ENCODE results near the gene STON1. TPM values are rescaled to one million over a fixed set of nuclear protein-coding genes. Genes with fewer than 3 reads are reported as not detected.

The STON1 gene
- total and polyA plus RNA-seq, 4 donors, result 0.90 to 3.8 (median 1.2) TPM

GRCh38 chr2:48549972-48550371, 20.0 kb downstream of the STON1 start:
- H3K27ac ChIP-seq (ENCODE audit: low read depth in 1 of 2, low read length in 2 of 2), result no peak overlapping the region
- no peak for DNase-seq (ENCODE audit: low spot score)
- H3K27me3 ChIP-seq (ENCODE audit: control insufficient read depth in 4 of 4, insufficient read depth in 4 of 4, low read length in 3 of 4), result no peaks in the 10 kb centered on the region
- 96% methylated on average over 3 of the region's 3 CpGs for WGBS
- TF ChIP-seq RXRA (IDR thresholded peaks at IDR 0.05) (no peak), ZBTB33 (IDR thresholded peaks at IDR 0.05) (no peak), NR2F2 (IDR thresholded peaks at IDR 0.05) (no peak), MAX (IDR thresholded peaks at IDR 0.05) (no peak), FOXA1 (IDR thresholded peaks at IDR 0.05) (no peak), GABPA (IDR thresholded peaks at IDR 0.05 in 1 of 2, conservative IDR thresholded peaks at IDR 0.05 in 1 of 2) (no peak), EGR1 (IDR thresholded peaks at IDR 0.05; ENCODE audit: low read depth in 2 of 2) (no peak), HNF4G (IDR thresholded peaks at IDR 0.05) (no peak), RAD21 (IDR thresholded peaks at IDR 0.05) (no peak), YY1 (IDR thresholded peaks at IDR 0.05) (no peak), FOXA2 (IDR thresholded peaks at IDR 0.05) (no peak), HNF4A (conservative IDR thresholded peaks at IDR 0.05) (no peak), JUND (IDR thresholded peaks at IDR 0.05) (no peak), CTCF (IDR thresholded peaks at IDR 0.05; ENCODE audit: low read depth, low read length, missing input control) (no peak), SP1 (IDR thresholded peaks at IDR 0.05) (no peak), TAF1 (conservative IDR thresholded peaks at IDR 0.05) (no peak), REST (IDR thresholded peaks at IDR 0.05) (no peak), ATF3 (IDR thresholded peaks at IDR 0.05) (no peak)
- no peaks in the 10 kb centered on the region for H3K4me1 ChIP-seq (ENCODE audit: control insufficient read depth in 4 of 4, insufficient read depth in 4 of 4, low read length in 3 of 4)
- no peak overlapping the region for H3K9ac ChIP-seq (ENCODE audit: low read depth in 1 of 2, low read length in 2 of 2)
- H3K36me3 ChIP-seq (ENCODE audit: control insufficient read depth in 4 of 4, insufficient read depth in 3 of 4, low read depth in 1 of 4, low read length in 3 of 4), result no peaks in the 10 kb centered on the region
- H3K4me3 ChIP-seq (ENCODE audit: low read depth in 1 of 3, low read length in 3 of 3), result no peak overlapping the region
- peaks cover 0 to 1% (median 0%) of the 10 kb centered on the region in 4 donors for H3K9me3 ChIP-seq (ENCODE audit: control insufficient read depth in 4 of 4, low read length in 3 of 4)
